ENCODE data around the gene CPLX1. TPM values are rescaled to one million over a fixed set of nuclear protein-coding genes. Genes with fewer than 3 reads are reported as not detected.

The CPLX1 gene
- total RNA-seq, 4 donors from 2014 or later = 0.12 to 0.34 (median 0.13) TPM; not detected in 1

DNA sequence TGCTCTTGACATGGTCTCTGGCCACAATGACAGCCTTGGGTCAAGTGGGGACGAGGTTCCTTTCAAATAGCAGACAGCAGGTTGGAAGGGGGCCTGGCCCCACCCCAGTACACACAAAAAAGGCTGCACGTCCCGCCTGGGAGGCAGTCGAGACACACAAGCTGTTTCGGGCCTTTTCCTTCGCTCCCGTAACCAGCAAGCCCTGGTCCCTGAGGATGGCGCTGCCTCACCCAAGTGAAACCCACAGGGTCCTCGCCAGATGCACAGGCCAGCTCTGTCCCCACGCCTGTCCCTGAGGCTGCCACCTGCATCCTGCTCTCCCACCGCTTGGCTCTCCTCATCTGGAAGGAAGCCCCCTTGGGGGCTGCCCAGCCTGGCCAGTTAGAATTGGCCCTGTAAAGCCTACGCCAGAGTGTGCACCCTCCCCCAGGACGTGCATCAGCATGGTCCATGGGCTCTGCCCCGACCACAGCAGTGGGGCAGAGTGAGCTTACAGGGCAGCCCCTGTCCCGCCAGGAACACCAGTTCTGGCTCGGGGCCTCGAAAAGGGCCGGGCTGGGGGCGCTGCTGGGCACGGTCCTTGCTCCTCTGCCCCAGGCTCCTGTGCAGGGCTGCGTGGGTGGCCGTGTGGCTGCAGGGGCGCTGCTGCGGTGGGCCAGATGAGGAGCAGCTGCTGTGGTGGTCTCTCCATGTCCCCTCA is 2.0 kb downstream of the CPLX1 start:
- WGBS, 2 donors = 34 to 37% methylated on average over 22 to 23 of the region's 24 CpGs
- intact Hi-C loops (cut with DNase I; ENCODE audit: low total_unique reads) = no loop called here
- TF ChIP-seq POLR2A (IDR thresholded peaks at IDR 0.05) = no peak
- TF ChIP-seq, protein P1, sequence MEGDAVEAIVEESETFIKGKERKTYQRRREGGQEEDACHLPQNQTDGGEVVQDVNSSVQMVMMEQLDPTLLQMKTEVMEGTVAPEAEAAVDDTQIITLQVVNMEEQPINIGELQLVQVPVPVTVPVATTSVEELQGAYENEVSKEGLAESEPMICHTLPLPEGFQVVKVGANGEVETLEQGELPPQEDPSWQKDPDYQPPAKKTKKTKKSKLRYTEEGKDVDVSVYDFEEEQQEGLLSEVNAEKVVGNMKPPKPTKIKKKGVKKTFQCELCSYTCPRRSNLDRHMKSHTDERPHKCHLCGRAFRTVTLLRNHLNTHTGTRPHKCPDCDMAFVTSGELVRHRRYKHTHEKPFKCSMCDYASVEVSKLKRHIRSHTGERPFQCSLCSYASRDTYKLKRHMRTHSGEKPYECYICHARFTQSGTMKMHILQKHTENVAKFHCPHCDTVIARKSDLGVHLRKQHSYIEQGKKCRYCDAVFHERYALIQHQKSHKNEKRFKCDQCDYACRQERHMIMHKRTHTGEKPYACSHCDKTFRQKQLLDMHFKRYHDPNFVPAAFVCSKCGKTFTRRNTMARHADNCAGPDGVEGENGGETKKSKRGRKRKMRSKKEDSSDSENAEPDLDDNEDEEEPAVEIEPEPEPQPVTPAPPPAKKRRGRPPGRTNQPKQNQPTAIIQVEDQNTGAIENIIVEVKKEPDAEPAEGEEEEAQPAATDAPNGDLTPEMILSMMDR (IDR thresholded peaks at IDR 0.05) = no peak
- DNase-seq (ENCODE audit: low spot score in 2 of 2) = no peak
- no peak overlapping the region for H3K4me3 ChIP-seq (ENCODE audit: low read depth, poor library complexity, severe bottlenecking)

DNA sequence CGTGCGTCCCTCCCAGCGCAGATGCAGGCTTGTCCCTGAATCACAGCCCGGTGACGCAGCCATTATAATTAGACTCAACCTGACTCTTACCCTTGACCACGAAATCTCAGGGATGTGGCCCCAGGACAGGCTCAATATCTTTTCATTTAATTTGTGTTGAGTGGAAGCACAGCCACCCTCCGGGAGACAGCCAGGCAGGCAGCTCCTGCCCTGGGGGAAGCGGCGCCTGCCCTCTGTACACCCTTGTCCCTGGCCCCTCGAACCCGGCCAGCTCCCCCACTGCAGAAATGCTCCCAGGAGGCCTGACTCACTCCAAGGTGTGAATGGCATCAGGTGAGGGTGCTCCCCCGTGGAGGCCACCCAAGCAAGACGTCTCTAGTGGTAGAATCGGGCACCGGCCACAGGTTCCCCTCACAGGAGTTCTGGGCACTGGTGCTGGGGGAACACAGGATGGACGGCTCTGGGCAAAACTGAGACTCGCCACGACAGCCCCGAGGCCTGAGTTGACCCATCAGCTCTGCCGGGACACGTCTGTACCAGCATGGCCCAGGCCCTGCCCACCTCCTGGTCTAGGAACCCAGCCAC is 2.7 kb downstream of the CPLX1 start:
- TF ChIP-seq, protein P1 (IDR thresholded peaks at IDR 0.05) = no peak
- TF ChIP-seq POLR2A (IDR thresholded peaks at IDR 0.05) = no peak
- no peak for DNase-seq (ENCODE audit: low spot score in 2 of 2)
- intact Hi-C loops (cut with DNase I; ENCODE audit: low total_unique reads) = no loop called here
- H3K4me3 ChIP-seq (ENCODE audit: low read depth, poor library complexity, severe bottlenecking) = no peak overlapping the region
- WGBS, 2 donors = 73 to 74% methylated on average over 15 to 21 of the region's 21 CpGs

DNA sequence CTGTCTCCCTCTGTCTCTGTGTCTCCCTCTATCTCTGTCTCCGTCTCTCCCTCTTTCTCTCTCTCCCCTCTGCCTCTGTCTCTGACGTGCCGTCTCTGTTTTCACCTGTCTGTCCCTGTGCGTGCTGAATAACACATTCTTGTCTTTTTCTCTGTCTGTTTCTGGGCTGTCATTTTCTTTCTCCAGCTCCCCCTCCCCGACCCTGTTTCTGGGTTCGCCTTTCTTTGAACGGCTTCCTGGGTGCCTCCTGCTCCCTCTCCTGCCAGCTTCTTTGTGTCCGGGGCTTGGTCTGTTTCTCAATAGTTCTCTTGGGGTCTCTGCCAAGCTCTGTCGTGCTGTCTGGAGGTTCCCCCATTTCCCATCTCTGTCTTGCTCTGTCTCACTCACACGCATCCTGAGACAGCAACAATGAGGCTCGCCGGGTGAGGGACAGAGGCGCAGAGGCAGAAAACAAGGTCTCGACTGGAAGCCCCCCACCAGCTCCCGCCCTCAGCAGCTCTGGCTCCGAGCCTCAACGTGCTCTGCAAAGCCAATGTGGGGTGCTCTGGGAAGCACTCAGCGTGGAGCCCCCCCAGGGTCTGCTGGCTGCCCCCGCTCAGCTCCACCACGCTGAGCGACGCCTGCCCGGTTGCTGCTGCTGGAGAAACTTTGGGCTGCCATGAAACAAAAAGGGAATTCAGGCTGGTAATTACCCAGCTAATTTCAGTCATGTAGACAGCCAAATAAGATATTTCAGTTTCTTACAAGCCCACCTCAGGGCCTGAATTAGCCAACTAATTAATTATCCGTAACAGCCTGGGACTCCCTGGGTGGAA is 3.4 kb downstream of the CPLX1 start:
- DNase-seq (ENCODE audit: low spot score in 2 of 2) = no peak
- WGBS, 2 donors = 33 to 46% methylated on average over 23 to 24 of the region's 24 CpGs
- TF ChIP-seq POLR2A (IDR thresholded peaks at IDR 0.05) = no peak
- TF ChIP-seq, protein P1 (IDR thresholded peaks at IDR 0.05) = no peak
- H3K4me3 ChIP-seq (ENCODE audit: low read depth, poor library complexity, severe bottlenecking) = no peak overlapping the region
- intact Hi-C loops (cut with DNase I; ENCODE audit: low total_unique reads) = no loop called here

DNA sequence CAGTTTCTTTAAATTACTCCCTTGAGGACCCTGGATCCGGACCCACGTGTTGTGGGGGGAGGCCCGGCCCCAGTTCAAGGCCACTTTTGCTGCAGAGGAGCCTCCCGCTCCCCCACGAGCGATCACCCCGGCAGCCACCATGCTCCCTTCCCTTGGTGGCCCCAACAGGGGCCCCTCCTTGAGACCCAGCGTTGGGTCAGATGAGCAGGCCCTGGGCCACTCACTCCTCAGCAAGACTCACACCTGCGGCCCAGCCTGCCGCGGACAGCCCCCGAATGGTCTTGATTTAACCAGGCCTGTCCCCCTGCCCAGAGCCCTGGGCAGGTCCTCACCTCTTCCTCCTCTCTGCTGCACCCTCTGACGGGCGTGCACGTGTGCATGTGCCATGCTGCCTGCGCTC is 4.3 kb downstream of the CPLX1 start:
- H3K4me3 ChIP-seq (ENCODE audit: low read depth, poor library complexity, severe bottlenecking) = no peak overlapping the region
- intact Hi-C loops (cut with DNase I; ENCODE audit: low total_unique reads) = no loop called here
- DNase-seq (ENCODE audit: low spot score in 2 of 2) = no peak
- 76% methylated on average over 16 of the region's 16 CpGs for WGBS, 2 donors
- TF ChIP-seq POLR2A (IDR thresholded peaks at IDR 0.05) = no peak
- TF ChIP-seq, protein P1 (IDR thresholded peaks at IDR 0.05) = no peak

DNA sequence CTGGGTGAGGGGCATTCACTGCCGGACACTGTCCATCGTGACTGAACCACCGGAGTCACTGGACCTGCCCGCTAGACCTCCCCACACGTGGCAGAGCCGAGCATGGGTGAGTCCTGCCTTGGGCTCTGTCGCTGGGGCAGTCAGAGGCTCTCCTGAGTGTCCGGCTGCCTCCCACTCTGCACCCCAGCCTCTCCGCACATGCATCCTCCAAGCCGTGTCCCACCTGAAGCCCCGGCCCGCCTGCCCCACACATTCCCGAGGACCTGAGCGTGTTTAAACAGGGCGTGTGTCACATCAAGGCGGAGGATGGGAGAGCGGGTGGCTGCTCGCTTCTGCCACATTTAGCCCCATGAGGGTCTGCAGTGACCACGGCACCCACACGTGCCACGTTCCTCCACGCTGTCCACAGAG is 4.7 kb downstream of the CPLX1 start:
- intact Hi-C loops (cut with DNase I; ENCODE audit: low total_unique reads) = no loop called here
- DNase-seq (ENCODE audit: low spot score in 2 of 2) = no peak

More for the DNA sequence above, 4.7 kb downstream of the CPLX1 start:
- TF ChIP-seq, protein P1 (IDR thresholded peaks at IDR 0.05) = no peak
- no peak for TF ChIP-seq POLR2A (IDR thresholded peaks at IDR 0.05)
- no peak overlapping the region for H3K4me3 ChIP-seq (ENCODE audit: low read depth, poor library complexity, severe bottlenecking)
- 72 to 76% methylated on average over 19 to 22 of the region's 22 CpGs for WGBS, 2 donors
